Activated CD4-positive, CD25-positive, alpha-beta regulatory T cell treated with anti-CD3 and anti-CD28 coated beads, Interleukin-2, amount 50 U/mL, for 16 hours (primary cell): ENCODE data around the gene ARHGEF16.

Source experiments
- DNase-seq: peaks from one replicate; pipeline ENCODE4 v3.0.0-alpha.2; 2020; ENCODE audit warnings: low read depth, low spot score

The ARHGEF16 gene

GRCh38 chr1:3468236-3469103 is 14.0 kb downstream of the ARHGEF16 start:
- no peak for DNase-seq

GRCh38 chr1:3469104-3469848 is 14.8 kb downstream of the ARHGEF16 start:
- no peak for DNase-seq

GRCh38 chr1:3469849-3470649 is 15.6 kb downstream of the ARHGEF16 start:
- no peak for DNase-seq

GRCh38 chr1:3470650-3471355 is 16.3 kb downstream of the ARHGEF16 start:
- no peak for DNase-seq

- DNase-seq, result no peak
These were observed 17.1 kb downstream of the ARHGEF16 start for GRCh38 chr1:3471356-3472087.

- no peak for DNase-seq
These were observed 17.8 kb downstream of the ARHGEF16 start for GRCh38 chr1:3472088-3472850.

GRCh38 chr1:3472906-3473305 is 18.4 kb downstream of the ARHGEF16 start:
- DNase-seq, result no peak

- DNase-seq, result no peak
These were observed 18.9 kb downstream of the ARHGEF16 start for GRCh38 chr1:3473381-3473844.

GRCh38 chr1:3474016-3474415 is 19.6 kb downstream of the ARHGEF16 start:
- DNase-seq, result no peak

GRCh38 chr1:3474421-3474820 is 20.0 kb downstream of the ARHGEF16 start:
- no peak for DNase-seq

GRCh38 chr1:3475839-3476573 is 21.5 kb downstream of the ARHGEF16 start:
- DNase-seq, result no peak

- no peak for DNase-seq
These were observed 22.2 kb downstream of the ARHGEF16 start for GRCh38 chr1:3476666-3477065.

GRCh38 chr1:3477241-3477995 is 23.0 kb downstream of the ARHGEF16 start:
- DNase-seq, result no peak

GRCh38 chr1:3478187-3478586 is 23.7 kb downstream of the ARHGEF16 start:
- DNase-seq, result no peak

- no peak for DNase-seq
These were observed 25.3 kb downstream of the ARHGEF16 start for GRCh38 chr1:3479511-3480368.

- DNase-seq, result no peak
These were observed 25.9 kb downstream of the ARHGEF16 start for GRCh38 chr1:3480369-3480719.

- no peak for DNase-seq
These were observed 26.6 kb downstream of the ARHGEF16 start for GRCh38 chr1:3481046-3481445.
